Measurements from ENCODE around the gene PRIM1.
A peak's percentile ranks its signal among the peaks of the same experiment; 100 is the strongest.

The PRIM1 gene

DNA sequence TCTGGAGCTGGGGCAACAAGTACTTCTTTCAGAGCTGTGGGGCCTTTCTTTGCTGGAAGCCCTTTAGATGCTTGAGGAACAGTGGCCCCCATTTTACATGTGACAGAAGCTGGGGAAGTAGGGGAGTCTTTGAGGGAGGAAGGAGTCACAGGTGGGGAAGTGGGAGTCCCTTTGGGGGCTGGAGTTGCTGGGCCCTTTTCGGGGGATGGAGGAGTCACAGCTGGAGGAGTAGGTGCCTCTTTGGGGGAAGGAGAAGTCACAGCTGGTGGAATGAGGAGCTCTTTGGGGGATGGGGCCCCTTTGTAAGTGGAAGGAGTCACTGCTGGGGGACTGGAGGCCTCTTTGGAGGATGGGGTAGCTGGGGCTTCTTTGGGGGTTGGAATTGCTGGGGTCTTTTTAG lies 35.7 kb downstream of the PRIM1 start:
- Histone ChIP-seq H3K36me3 (ENCODE audit: insufficient read depth, low read length) (peaks cover 76% of the 10 kb centered on the region), H3K9ac (ENCODE audit: low read depth, low read length, poor library complexity, severe bottlenecking) (no peak overlapping the region), H3F3A (ENCODE audit: low read depth) (peaks cover 2% of the 10 kb centered on the region), H3K4me2 (ENCODE audit: low read depth, low read length, poor library complexity, severe bottlenecking) (peak overlapping the region; percentile 17), H3K79me2 (ENCODE audit: insufficient read depth, low read length) (peaks cover 71% of the 10 kb centered on the region), H4K20me1 (ENCODE audit: insufficient read depth, low read length, poor library complexity, severe bottlenecking) (peaks cover 80% of the 10 kb centered on the region), H3K4me1 (ENCODE audit: insufficient read depth, low read length, poor library complexity, severe bottlenecking) (peaks cover 36% of the 10 kb centered on the region), H2AFZ (ENCODE audit: low read length) (no peak overlapping the region), H3K4me3 (ENCODE audit: low read length, poor library complexity, severe bottlenecking) (no peak overlapping the region), H3K9me2 (replicated peaks; ENCODE audit: low read depth, low read length) (no peaks in the 10 kb centered on the region), H3K9me3 (ENCODE audit: insufficient read depth, low read depth, low read length) (no peaks in the 10 kb centered on the region), H3K27me3 (ENCODE audit: insufficient read depth, low read length, poor library complexity, severe bottlenecking) (no peaks in the 10 kb centered on the region)
- no peak for TF ChIP-seq EZH2phosphoT487 (IDR thresholded peaks at IDR 0.05; ENCODE audit: borderline replicate concordance)
- no peak for TF ChIP-seq CTCF (conservative IDR thresholded peaks at IDR 0.05; ENCODE audit: low read length)

DNA sequence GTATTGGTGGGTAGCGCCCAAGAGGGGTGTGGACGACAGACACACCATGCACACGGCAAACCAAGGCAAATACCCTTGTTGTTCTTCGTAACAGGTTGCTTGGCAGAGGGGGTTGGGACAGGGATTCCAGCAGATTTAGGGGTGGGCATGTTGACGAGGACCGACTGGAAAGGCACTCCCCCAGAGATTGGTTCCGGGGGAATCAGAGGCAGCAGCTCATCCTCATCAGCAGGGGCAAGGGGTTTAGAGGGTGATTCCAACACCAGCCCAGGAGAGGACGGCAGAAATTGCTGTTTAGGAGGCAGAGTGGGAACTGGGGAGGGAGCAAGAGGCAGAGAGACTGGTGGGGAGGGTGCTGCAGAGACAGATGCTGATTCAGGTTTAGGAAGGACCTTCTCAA lies 36.3 kb downstream of the PRIM1 start:
- H3K36me3 ChIP-seq (ENCODE audit: insufficient read depth, low read length): peaks cover 77% of the 10 kb centered on the region
- no peak overlapping the region for H3K9ac ChIP-seq (ENCODE audit: low read depth, low read length, poor library complexity, severe bottlenecking)
- no peaks in the 10 kb centered on the region for H3K9me2 ChIP-seq (replicated peaks; ENCODE audit: low read depth, low read length)
- no peak overlapping the region for H3K4me3 ChIP-seq (ENCODE audit: low read length, poor library complexity, severe bottlenecking)
- no peak overlapping the region for H2AFZ ChIP-seq (ENCODE audit: low read length)
- H3K4me1 ChIP-seq (ENCODE audit: insufficient read depth, low read length, poor library complexity, severe bottlenecking): peaks cover 29% of the 10 kb centered on the region
- peaks cover 4% of the 10 kb centered on the region for H3F3A ChIP-seq (ENCODE audit: low read depth)
- TF ChIP-seq EZH2phosphoT487 (IDR thresholded peaks at IDR 0.05; ENCODE audit: borderline replicate concordance) (no peak), CTCF (conservative IDR thresholded peaks at IDR 0.05; ENCODE audit: low read length) (no peak)
- H3K4me2 ChIP-seq (ENCODE audit: low read depth, low read length, poor library complexity, severe bottlenecking): peak overlapping the region; percentile 17
- H3K79me2 ChIP-seq (ENCODE audit: insufficient read depth, low read length): peaks cover 65% of the 10 kb centered on the region
- no peaks in the 10 kb centered on the region for H3K9me3 ChIP-seq (ENCODE audit: insufficient read depth, low read depth, low read length)
- H4K20me1 ChIP-seq (ENCODE audit: insufficient read depth, low read length, poor library complexity, severe bottlenecking): peaks cover 74% of the 10 kb centered on the region
- no peaks in the 10 kb centered on the region for H3K27me3 ChIP-seq (ENCODE audit: insufficient read depth, low read length, poor library complexity, severe bottlenecking)

DNA sequence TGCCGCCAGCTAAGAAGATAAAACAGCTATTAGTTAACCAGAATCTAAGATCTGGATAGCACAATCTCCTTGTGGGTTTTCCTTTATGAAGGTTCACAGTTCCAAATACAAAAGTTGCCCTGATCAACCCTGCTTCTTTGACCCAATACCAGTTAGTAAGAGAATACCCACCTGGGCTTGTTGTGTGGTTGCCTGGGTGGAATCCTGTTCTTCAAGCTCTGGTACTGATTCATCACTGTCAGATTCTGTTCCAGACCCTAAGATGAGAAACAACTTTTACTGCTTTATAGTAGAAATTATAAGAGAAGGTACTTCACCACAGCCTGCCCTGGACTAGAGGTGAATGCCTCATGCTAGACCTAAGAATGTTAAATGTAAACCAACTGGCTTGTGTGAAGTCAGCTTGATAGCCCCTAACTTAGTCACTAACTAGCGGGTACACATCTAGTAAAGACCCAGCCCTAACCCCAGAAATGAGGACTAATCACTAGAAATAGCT lies 37.6 kb downstream of the PRIM1 start:
- H3K9me3 ChIP-seq (ENCODE audit: insufficient read depth, low read depth, low read length): no peaks in the 10 kb centered on the region
- H3K79me2 ChIP-seq (ENCODE audit: insufficient read depth, low read length): peaks cover 51% of the 10 kb centered on the region
- no peak overlapping the region for H3K4me2 ChIP-seq (ENCODE audit: low read depth, low read length, poor library complexity, severe bottlenecking)
- H3K27me3 ChIP-seq (ENCODE audit: insufficient read depth, low read length, poor library complexity, severe bottlenecking): no peaks in the 10 kb centered on the region
- peaks cover 64% of the 10 kb centered on the region for H3K36me3 ChIP-seq (ENCODE audit: insufficient read depth, low read length)
- H3K9me2 ChIP-seq (replicated peaks; ENCODE audit: low read depth, low read length): no peaks in the 10 kb centered on the region
- H2AFZ ChIP-seq (ENCODE audit: low read length): no peak overlapping the region
- H4K20me1 ChIP-seq (ENCODE audit: insufficient read depth, low read length, poor library complexity, severe bottlenecking): peaks cover 61% of the 10 kb centered on the region
- H3K4me3 ChIP-seq (ENCODE audit: low read length, poor library complexity, severe bottlenecking): no peak overlapping the region
- no peak overlapping the region for H3K9ac ChIP-seq (ENCODE audit: low read depth, low read length, poor library complexity, severe bottlenecking)
- peaks cover 16% of the 10 kb centered on the region for H3K4me1 ChIP-seq (ENCODE audit: insufficient read depth, low read length, poor library complexity, severe bottlenecking)
- peaks cover 4% of the 10 kb centered on the region for H3F3A ChIP-seq (ENCODE audit: low read depth)
- TF ChIP-seq EZH2phosphoT487 (IDR thresholded peaks at IDR 0.05; ENCODE audit: borderline replicate concordance): no peak
- no peak for TF ChIP-seq CTCF (conservative IDR thresholded peaks at IDR 0.05; ENCODE audit: low read length)
